Measurements from ENCODE around the gene ETV6.

Gene ETV6

DNA sequence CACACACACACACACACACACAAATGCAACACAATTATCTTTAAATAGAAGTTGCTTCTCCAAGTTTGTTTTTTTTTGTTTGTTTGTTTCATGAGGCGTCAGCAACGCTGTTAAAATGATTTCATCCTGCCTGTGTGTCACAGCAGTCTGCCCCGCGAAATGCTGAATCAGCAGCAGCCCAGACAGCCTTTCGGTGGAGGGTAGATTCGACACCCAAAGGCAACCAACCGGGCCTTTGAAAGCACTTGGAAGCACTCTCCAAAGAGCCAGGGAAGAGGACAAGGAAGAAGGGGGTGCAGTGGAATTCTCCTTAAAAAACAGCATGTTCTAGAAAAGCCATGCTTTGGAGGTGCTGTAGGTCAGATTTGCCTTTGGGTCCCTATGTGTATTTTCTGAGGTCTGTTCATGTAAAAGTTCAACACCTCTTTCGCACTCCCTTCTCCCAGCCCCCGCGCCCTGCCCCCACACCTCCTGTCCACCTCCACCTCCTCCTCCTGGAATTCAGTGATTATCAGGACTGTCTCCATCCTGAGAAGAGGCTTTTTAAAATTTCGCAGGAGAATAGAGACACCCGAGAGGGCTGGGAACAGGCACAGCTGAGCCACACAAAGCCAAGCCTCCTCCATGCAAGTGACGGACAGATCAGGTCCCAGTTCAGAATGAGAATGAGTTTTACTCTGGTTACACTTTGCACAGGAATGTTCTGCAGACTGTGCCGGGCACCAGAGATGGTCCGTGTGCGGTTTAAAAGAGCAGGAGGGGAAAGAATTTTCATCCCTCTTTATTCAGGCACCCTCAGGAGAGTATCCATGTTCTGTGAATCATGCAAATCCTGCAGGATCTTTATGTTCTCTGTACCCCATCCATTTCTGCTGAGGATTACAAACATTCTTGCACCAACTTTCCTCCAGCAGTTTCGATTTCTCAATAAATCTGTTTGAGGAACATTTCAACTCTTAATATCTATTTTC, 177.9 kb downstream of the ETV6 start:
- H3K4me3 ChIP-seq (replicated peaks; ENCODE audit: low read depth, low read length), result no peak overlapping the region
- DNase-seq (ENCODE audit: low read depth), result no peak
- TF ChIP-seq, protein P1, sequence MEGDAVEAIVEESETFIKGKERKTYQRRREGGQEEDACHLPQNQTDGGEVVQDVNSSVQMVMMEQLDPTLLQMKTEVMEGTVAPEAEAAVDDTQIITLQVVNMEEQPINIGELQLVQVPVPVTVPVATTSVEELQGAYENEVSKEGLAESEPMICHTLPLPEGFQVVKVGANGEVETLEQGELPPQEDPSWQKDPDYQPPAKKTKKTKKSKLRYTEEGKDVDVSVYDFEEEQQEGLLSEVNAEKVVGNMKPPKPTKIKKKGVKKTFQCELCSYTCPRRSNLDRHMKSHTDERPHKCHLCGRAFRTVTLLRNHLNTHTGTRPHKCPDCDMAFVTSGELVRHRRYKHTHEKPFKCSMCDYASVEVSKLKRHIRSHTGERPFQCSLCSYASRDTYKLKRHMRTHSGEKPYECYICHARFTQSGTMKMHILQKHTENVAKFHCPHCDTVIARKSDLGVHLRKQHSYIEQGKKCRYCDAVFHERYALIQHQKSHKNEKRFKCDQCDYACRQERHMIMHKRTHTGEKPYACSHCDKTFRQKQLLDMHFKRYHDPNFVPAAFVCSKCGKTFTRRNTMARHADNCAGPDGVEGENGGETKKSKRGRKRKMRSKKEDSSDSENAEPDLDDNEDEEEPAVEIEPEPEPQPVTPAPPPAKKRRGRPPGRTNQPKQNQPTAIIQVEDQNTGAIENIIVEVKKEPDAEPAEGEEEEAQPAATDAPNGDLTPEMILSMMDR (IDR thresholded peaks at IDR 0.05; ENCODE audit: low read length, missing control alignments), result no peak

DNA sequence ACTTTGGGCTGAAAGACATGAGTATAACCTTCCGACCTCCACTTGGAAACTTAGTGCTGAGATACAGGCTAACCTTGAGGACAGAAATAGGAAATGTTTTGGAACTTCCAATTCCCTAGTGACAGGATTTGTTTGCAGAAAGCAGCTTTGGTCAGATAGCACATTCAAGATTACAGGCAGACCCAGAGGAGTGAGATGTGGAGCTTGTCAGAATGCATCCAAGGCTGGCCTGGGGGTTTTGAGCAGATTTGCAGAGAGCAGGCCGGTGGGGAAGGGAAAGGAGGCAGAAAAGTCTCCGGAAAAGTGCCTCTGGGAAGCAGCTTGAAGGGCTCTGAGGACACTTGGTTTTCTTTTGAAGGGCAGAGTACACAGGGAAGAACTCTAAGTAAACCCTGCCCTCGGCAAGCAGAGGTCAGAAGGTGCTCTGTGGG, 180.3 kb downstream of the ETV6 start:
- no peak overlapping the region for H3K4me3 ChIP-seq (replicated peaks; ENCODE audit: low read depth, low read length)
- TF ChIP-seq, protein P1 (IDR thresholded peaks at IDR 0.05; ENCODE audit: low read length, missing control alignments), result no peak
- DNase-seq (ENCODE audit: low read depth), result no peak

DNA sequence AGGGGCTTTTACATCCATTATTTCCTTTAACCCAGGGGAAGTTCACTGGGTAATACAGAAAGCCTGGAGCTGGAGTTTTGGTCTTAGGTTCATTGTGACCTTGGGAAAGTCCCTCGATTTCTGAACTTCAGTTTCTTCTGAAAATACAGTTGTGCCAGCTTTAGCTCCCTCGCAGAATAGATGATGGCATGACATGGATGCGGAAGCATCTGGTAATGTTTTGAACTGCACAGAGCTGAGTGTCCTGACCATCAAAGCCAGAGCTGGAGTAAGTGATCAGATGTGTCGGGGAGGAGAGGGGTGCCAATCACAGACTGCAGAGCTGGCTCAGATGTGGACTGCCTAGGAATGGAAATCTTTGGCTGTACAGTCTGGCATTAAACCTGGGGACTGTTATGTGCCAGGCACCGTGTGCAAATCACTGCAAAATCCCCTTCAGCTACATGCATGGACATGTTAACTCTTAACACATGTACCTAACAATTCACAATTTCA, 180.9 kb downstream of the ETV6 start:
- TF ChIP-seq, protein P1 (IDR thresholded peaks at IDR 0.05; ENCODE audit: low read length, missing control alignments), result no peak
- no peak for DNase-seq (ENCODE audit: low read depth)
- no peak overlapping the region for H3K4me3 ChIP-seq (replicated peaks; ENCODE audit: low read depth, low read length)

DNA sequence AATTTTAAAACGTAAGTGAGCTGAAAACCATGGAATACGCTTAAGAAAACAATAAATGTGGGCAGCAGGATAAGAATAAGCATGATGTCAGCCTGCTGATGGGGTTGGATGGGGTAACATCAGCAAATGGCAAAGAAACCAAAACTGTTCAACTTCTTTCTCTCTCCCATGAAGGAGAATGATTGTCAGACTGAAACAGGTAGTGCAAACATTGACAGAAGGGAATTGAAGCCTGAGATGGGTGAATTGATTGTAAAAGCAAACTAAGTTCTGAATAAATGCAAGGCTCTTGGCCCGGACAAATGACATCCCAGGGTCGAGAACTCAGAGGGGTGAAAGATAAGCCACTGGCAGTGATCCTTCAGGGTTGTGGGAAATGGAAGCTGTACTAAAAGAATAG, 182.6 kb downstream of the ETV6 start:
- H3K4me3 ChIP-seq (replicated peaks; ENCODE audit: low read depth, low read length), result no peak overlapping the region
- TF ChIP-seq, protein P1 (IDR thresholded peaks at IDR 0.05; ENCODE audit: low read length, missing control alignments), result no peak
- DNase-seq (ENCODE audit: low read depth), result no peak

DNA sequence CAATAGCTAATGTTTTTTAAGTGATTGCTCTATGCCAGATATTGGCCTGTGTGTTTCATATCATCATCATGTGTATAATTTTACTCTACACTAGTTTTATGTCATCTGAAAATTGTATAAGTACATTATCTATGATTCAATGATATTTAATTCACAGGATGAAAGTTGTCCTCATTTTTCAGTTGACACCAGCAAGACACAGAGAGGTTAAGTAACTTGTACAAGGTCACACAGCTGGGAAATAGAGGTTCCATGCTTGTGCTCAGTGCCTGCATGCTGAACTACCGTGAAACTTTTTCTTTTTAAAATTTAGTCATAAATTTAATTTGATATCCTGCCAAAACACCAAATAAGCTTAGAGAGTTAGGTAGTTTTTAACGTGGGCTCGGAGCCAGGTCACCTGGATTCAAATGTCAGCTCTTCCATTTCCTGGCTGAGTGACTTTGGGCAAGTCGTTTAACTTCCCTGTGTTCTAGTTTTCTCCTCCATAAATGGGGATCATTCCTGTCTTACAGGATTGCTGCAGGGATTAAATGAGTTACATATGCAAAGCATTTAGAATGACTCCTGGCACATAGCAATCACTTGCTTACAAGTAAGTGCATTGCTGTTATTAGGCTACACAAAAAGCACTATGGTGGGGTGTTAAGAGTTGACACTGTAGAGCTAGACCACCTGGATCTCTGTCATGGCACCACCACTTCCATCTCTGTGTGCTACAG, 183.9 kb downstream of the ETV6 start:
- no peak overlapping the region for H3K4me3 ChIP-seq (replicated peaks; ENCODE audit: low read depth, low read length)
- TF ChIP-seq, protein P1 (IDR thresholded peaks at IDR 0.05; ENCODE audit: low read length, missing control alignments), result no peak
- DNase-seq (ENCODE audit: low read depth), result no peak

DNA sequence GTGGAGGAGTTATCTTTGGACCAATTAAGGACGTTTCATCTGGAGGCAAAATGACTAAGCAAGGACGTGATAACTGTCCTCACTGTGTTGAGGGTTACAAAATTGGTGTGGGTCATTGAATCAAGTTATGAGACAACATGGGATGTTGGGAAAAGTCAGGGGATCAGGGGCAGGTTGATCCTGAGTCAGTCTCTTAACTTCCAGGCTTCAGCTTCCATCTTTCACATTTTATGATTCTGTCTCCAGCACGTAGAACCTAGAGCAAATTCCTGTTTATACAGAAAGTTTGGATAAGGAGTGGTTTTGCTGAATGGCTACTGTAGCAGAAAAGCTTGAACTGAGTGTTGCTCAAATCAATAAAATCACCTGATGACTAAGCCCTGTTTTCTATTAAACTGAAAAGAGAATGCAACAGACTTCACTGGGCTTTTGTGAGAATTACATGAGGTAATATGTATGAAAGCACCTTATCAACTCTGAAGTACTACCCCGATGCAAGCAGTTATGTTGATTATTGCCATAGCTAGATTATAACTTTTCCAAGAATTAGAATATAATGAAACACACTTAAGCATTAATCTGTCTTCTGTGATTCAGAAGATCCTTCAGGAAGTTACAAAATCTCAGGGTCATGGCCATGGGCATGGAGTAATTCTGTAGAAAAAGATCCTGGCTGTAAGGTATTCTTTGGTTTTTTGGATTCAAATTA, 184.8 kb downstream of the ETV6 start:
- TF ChIP-seq, protein P1 (IDR thresholded peaks at IDR 0.05; ENCODE audit: low read length, missing control alignments), result no peak
- no peak overlapping the region for H3K4me3 ChIP-seq (replicated peaks; ENCODE audit: low read depth, low read length)
- peak; percentile 56 for DNase-seq (ENCODE audit: low read depth)
